Measurements from ENCODE around the gene RTN4R. TPM values are rescaled to one million over a fixed set of nuclear protein-coding genes. Genes with fewer than 3 reads are reported as not detected.
A peak's percentile ranks its signal among the peaks of the same experiment; 100 is the strongest.

RTN4R gene
- total and polyA plus RNA-seq, 2 of the 13 experiments (the other 11 are each of a cell fraction or from before 2014, with no cell fraction given): 0.22 to 0.77 TPM

GRCh38 chr22:20298803-20299745 lies 31.0 kb upstream of the RTN4R start:
- ATAC-seq (peak; percentile 74), DNase-seq (ENCODE audit: low spot score) (peak; percentile 20), FAIRE-seq (no peak)
- Histone ChIP-seq H3K36me3 (replicated peaks in 1 of 2; ENCODE audit: control insufficient read depth in 1 of 2, insufficient read depth in 2 of 2, low read length in 2 of 2) (no peaks in the 10 kb centered on the region), H3K9me3 (ENCODE audit: low read length) (no peaks in the 10 kb centered on the region), H3K79me2 (ENCODE audit: insufficient read depth, low read length) (no peaks in the 10 kb centered on the region), H2AFZ (ENCODE audit: low read length) (no peak overlapping the region), H3K4me2 (ENCODE audit: low read depth, low read length) (peak overlapping the region; percentile 66), H3K4me1 (ENCODE audit: insufficient read depth, low read length) (no peaks in the 10 kb centered on the region), H3K27ac (ENCODE audit: extremely low read length, insufficient read depth, low read length) (no peak overlapping the region), H3K9ac (ENCODE audit: insufficient read depth, low read depth, low read length) (no peak overlapping the region), H4K20me1 (ENCODE audit: insufficient read depth, low read length) (no peaks in the 10 kb centered on the region), H3K4me3 (replicated peaks in 1 of 3; ENCODE audit: insufficient read depth in 1 of 3, low read depth in 2 of 3, low read length in 3 of 3) (peak overlapping the region; percentile 21 to 66 (median 35); a peak in 3 of 6 replicates), H3K27me3 (ENCODE audit: control insufficient read depth in 1 of 2, insufficient read depth in 2 of 2, low read length in 2 of 2) (peaks cover 4 to 67% of the 10 kb centered on the region in 2 experiments)
- 4% methylated on average over 16 of the region's 90 CpGs for WGBS (ENCODE audit: low lambda C conversion rate)
- intact Hi-C loops (cut with micrococcal nuclease; ENCODE audit: unreplicated experiment): no loop called here
- ChIA-PET POLR2A (no interaction called here), CTCF (ENCODE audit: low intra/inter-chr PET ratio, low total read pairs) (no interaction called here)
- TF ChIP-seq GABPB1 (CRISPR knock-in tag; IDR thresholded peaks at IDR 0.05): peak; percentile 23; the same call in 1 of the 2 replicates
- TF ChIP-seq HNRNPK (IDR thresholded peaks at IDR 0.05; ENCODE audit: low read depth, low read length, poor library complexity, severe bottlenecking): peak; percentile 12
- TF ChIP-seq ZNF782 (CRISPR knock-in tag; IDR thresholded peaks at IDR 0.05; ENCODE audit: borderline replicate concordance): no peak
- in situ Hi-C loops (cut with HindIII; ENCODE audit: extremely low pct_ligation_motif_present, low pct_unique_long_range_greater_than_20kb): loop anchor here (25.0 kb wide), 1 partner anchor 1337 kb away; no protein-coding TSS in a partner anchor
- no TSS peak for BruUV-seq (replicated peaks)

GRCh38 chr22:20298110-20298802 lies 30.1 kb upstream of the RTN4R start:
- Histone ChIP-seq H4K20me1 (ENCODE audit: insufficient read depth, low read length) (no peaks in the 10 kb centered on the region), H3K4me2 (ENCODE audit: low read depth, low read length) (peak overlapping the region; percentile 66; the same call in 1 of the 2 replicates), H3K4me1 (ENCODE audit: insufficient read depth, low read length) (no peaks in the 10 kb centered on the region), H3K79me2 (ENCODE audit: insufficient read depth, low read length) (no peaks in the 10 kb centered on the region), H3K27ac (ENCODE audit: extremely low read length, insufficient read depth, low read length) (no peak overlapping the region), H3K36me3 (replicated peaks in 1 of 2; ENCODE audit: control insufficient read depth in 1 of 2, insufficient read depth in 2 of 2, low read length in 2 of 2) (no peaks in the 10 kb centered on the region), H2AFZ (ENCODE audit: low read length) (no peak overlapping the region), H3K27me3 (ENCODE audit: control insufficient read depth in 1 of 2, insufficient read depth in 2 of 2, low read length in 2 of 2) (peaks cover 4 to 67% of the 10 kb centered on the region in 2 experiments), H3K9me3 (ENCODE audit: low read length) (no peaks in the 10 kb centered on the region), H3K9ac (ENCODE audit: insufficient read depth, low read depth, low read length) (no peak overlapping the region), H3K4me3 (replicated peaks in 1 of 3; ENCODE audit: insufficient read depth in 1 of 3, low read depth in 2 of 3, low read length in 3 of 3) (no peak overlapping the region)
- in situ Hi-C loops (cut with HindIII; ENCODE audit: extremely low pct_ligation_motif_present, low pct_unique_long_range_greater_than_20kb) (loop anchor here (25.0 kb wide), 1 partner anchor 1336 kb away; no protein-coding TSS in a partner anchor), intact Hi-C loops (cut with micrococcal nuclease; ENCODE audit: unreplicated experiment) (no loop called here)
- ATAC-seq (no peak; the same call in 1 of the 3 replicates), FAIRE-seq (no peak), DNase-seq (ENCODE audit: low spot score) (no peak)
- WGBS (ENCODE audit: low lambda C conversion rate): 40% methylated on average over 25 of the region's 25 CpGs
- BruUV-seq (replicated peaks): no TSS peak
- POLR2A ChIA-PET: no interaction called here
- CTCF ChIA-PET (ENCODE audit: low intra/inter-chr PET ratio, low total read pairs): no interaction called here
- TF ChIP-seq ZNF720 (CRISPR knock-in tag; IDR thresholded peaks at IDR 0.05) (no peak), HOXD1 (CRISPR knock-in tag; IDR thresholded peaks at IDR 0.05) (no peak), CEBPG (CRISPR knock-in tag; IDR thresholded peaks at IDR 0.05) (no peak), MTF2 (CRISPR knock-in tag; IDR thresholded peaks at IDR 0.05; ENCODE audit: borderline replicate concordance) (no peak), ZFYVE20 (CRISPR knock-in tag; IDR thresholded peaks at IDR 0.05; ENCODE audit: borderline replicate concordance, low read depth) (no peak), ZNF704 (CRISPR knock-in tag; IDR thresholded peaks at IDR 0.05; ENCODE audit: borderline replicate concordance) (no peak), ZNF574 (CRISPR knock-in tag; IDR thresholded peaks at IDR 0.05) (no peak), ETV5 (CRISPR knock-in tag; IDR thresholded peaks at IDR 0.05; ENCODE audit: borderline replicate concordance) (no peak), MBNL3 (CRISPR knock-in tag; conservative IDR thresholded peaks at IDR 0.05) (no peak)

All from HepG2 (cell line).